Measurements from ENCODE around the gene MICAL1.
A peak's percentile ranks its signal among the peaks of the same experiment; 100 is the strongest.

MICAL1 gene

DNA sequence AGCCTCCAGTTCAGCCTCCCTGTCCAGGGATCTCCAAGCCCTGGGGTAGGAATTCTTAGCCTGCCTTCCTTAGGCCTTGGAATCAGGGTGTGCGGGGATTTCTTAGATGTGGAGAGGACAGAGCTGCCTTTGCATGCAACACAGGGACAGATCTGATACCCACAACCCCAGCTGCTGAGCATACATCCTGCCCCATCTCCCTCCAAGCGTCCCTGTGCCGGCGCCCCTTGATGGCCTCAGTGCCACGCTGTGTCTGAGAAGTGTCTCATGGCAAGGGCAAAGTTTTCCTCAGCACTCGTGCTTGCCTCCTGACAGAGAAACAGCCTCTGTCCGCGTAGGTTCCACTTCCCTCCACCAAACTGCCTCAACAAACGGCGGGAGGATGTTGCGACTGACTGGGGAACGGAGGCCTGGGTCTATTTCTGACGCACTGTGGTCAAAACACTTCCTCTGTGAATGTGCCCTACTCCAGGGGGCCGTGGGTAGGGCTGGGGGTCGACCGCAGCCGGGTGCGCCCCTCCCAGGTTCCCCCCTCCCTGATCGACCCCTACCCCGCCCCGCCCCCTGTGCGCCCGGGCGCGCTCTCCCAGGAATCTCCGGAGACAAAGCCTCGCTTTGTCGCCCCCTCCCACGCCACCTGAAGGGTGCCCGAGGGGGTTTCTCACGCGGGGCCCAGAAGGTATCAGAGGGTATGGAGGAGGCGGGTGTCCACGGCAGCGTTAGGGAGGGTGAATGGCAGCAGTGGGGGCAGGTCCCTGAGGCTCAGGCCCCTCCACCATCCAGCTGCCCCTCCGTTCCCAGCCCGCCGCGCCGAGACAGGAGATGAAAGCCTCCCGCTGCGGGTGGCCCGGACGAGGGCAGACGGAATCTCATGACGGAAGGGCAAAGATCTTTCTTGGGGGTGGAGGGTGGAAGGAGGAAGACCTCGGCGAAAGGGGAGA, 806 bp downstream of the MICAL1 start:
- H3K4me2 ChIP-seq (ENCODE audit: low read length), result peak overlapping the region; percentile 86
- H3K27ac ChIP-seq, result peak overlapping the region; percentile 4
- no peaks in the 10 kb centered on the region for H3K9me3 ChIP-seq (ENCODE audit: control insufficient read depth, low read length)
- H3K4me1 ChIP-seq, result peaks cover 26% of the 10 kb centered on the region
- TF ChIP-seq, protein P1, sequence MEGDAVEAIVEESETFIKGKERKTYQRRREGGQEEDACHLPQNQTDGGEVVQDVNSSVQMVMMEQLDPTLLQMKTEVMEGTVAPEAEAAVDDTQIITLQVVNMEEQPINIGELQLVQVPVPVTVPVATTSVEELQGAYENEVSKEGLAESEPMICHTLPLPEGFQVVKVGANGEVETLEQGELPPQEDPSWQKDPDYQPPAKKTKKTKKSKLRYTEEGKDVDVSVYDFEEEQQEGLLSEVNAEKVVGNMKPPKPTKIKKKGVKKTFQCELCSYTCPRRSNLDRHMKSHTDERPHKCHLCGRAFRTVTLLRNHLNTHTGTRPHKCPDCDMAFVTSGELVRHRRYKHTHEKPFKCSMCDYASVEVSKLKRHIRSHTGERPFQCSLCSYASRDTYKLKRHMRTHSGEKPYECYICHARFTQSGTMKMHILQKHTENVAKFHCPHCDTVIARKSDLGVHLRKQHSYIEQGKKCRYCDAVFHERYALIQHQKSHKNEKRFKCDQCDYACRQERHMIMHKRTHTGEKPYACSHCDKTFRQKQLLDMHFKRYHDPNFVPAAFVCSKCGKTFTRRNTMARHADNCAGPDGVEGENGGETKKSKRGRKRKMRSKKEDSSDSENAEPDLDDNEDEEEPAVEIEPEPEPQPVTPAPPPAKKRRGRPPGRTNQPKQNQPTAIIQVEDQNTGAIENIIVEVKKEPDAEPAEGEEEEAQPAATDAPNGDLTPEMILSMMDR (IDR thresholded peaks at IDR 0.05), result no peak
- peak overlapping the region; percentile 96 for H2AFZ ChIP-seq
- H3K4me3 ChIP-seq (ENCODE audit: low read depth, low read length), result peak overlapping the region; percentile 75
- no peaks in the 10 kb centered on the region for H3K27me3 ChIP-seq (ENCODE audit: control insufficient read depth, insufficient read depth, low read length)
- no peak overlapping the region for H3K9ac ChIP-seq
- H3K36me3 ChIP-seq (ENCODE audit: control insufficient read depth, insufficient read depth, low read length), result no peaks in the 10 kb centered on the region
- H3K79me2 ChIP-seq, result no peaks in the 10 kb centered on the region

DNA sequence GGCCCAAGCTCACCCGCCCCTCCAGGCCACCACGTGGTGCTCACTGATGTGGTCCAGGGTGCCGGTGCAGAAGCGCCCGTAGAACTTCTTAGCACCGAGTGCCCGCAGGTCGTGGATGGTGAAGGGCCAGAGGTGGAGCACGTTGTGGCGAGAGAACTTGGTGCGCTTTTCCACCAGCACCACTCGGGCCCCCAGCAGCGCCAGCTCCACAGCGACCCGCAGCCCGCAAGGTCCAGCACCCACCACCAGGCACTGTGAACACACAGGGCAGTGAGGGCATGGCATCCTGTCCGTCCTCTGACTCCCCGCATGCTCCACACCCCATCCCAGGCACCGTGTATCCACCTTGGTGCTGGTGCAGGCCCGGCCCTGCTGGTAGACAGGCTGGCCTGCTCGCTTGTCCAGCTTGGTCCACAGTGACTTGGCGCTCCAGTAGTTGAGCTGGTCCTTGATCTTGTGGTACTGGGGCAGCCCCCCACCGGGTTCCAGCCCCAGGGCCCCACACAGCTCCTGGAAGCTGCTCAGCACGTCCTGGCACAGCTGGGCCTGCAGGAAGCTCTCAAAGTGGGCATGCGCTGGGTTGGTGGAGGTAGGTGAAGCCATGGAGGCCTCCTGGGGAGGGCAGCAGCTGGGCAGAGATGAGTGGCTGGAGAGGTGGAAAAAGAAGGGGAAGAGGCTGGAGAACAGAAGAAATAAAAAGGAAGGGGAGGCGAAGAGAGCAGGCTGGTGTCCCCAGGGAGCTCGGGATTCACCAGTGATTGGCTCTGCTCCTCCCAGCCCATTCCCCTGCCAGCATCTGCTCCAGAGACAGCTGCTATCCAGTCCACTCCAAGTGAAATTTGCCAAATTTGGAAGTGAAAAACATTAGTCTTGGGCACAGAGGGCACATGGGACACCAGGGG, 1.7 kb downstream of the MICAL1 start:
- Histone ChIP-seq H3K9ac (no peak overlapping the region), H3K79me2 (no peaks in the 10 kb centered on the region), H2AFZ (peak overlapping the region; percentile 96), H3K4me2 (ENCODE audit: low read length) (peak overlapping the region; percentile 86), H3K4me3 (ENCODE audit: low read depth, low read length) (peak overlapping the region; percentile 15), H3K27ac (peak overlapping the region; percentile 4), H3K4me1 (peaks cover 20% of the 10 kb centered on the region), H3K27me3 (ENCODE audit: control insufficient read depth, insufficient read depth, low read length) (no peaks in the 10 kb centered on the region), H3K9me3 (ENCODE audit: control insufficient read depth, low read length) (no peaks in the 10 kb centered on the region), H3K36me3 (ENCODE audit: control insufficient read depth, insufficient read depth, low read length) (no peaks in the 10 kb centered on the region)
- TF ChIP-seq, protein P1 (IDR thresholded peaks at IDR 0.05), result no peak

DNA sequence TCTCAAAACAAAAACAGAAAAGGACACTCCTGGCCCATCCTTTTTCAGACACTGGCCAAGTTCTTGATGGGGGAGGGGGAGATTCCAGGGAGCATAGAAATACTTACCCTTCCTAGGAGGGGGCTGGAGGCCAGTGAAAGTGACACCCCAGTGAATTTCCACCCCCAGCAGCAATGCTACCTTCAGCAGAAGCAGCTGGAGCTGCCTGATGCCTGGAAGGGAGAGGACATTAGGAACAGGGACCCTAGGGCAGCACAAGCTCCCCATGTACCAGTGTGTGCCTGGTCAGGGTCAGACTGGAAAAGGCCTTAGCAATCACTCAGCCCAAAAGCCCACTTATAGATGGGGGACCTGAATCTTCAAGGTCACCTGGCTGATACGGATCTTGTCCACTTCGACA, 2.4 kb downstream of the MICAL1 start:
- no peaks in the 10 kb centered on the region for H3K9me3 ChIP-seq (ENCODE audit: control insufficient read depth, low read length)
- H3K27ac ChIP-seq, result no peak overlapping the region
- H3K4me1 ChIP-seq, result peaks cover 22% of the 10 kb centered on the region
- H3K36me3 ChIP-seq (ENCODE audit: control insufficient read depth, insufficient read depth, low read length), result no peaks in the 10 kb centered on the region
- no peak overlapping the region for H2AFZ ChIP-seq
- H3K4me2 ChIP-seq (ENCODE audit: low read length), result no peak overlapping the region
- no peak overlapping the region for H3K4me3 ChIP-seq (ENCODE audit: low read depth, low read length)
- H3K9ac ChIP-seq, result no peak overlapping the region
- TF ChIP-seq, protein P1 (IDR thresholded peaks at IDR 0.05), result no peak
- no peaks in the 10 kb centered on the region for H3K79me2 ChIP-seq
- no peaks in the 10 kb centered on the region for H3K27me3 ChIP-seq (ENCODE audit: control insufficient read depth, insufficient read depth, low read length)

DNA sequence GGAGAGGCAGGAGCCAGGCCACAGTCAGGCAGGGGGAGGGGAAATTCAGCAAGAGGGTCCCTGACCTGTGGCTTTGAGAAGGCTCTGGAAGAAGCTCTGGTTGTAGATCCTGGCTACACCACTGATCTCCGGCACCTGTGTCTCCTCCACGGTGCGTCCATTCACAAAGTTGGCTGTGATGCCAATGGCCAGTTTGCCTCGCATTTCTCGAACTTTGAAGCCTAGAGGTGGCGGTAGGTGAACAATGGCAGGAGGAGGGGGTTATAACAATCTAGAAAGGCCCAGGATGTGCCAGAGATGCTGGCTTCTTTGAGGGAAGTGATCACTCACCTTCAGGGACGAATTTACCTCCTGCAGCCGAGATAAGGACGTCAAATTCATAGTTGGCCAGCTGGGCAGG, 3.4 kb downstream of the MICAL1 start:
- Histone ChIP-seq H2AFZ (no peak overlapping the region), H3K9me3 (ENCODE audit: control insufficient read depth, low read length) (no peaks in the 10 kb centered on the region), H3K9ac (no peak overlapping the region), H3K79me2 (no peaks in the 10 kb centered on the region), H3K36me3 (ENCODE audit: control insufficient read depth, insufficient read depth, low read length) (no peaks in the 10 kb centered on the region), H3K4me3 (ENCODE audit: low read depth, low read length) (no peak overlapping the region), H3K27me3 (ENCODE audit: control insufficient read depth, insufficient read depth, low read length) (no peaks in the 10 kb centered on the region), H3K4me2 (ENCODE audit: low read length) (peak overlapping the region; percentile 12), H3K4me1 (peaks cover 21% of the 10 kb centered on the region), H3K27ac (no peak overlapping the region)
- TF ChIP-seq, protein P1 (IDR thresholded peaks at IDR 0.05), result no peak
